ENCODE results near the gene CYS1.

CYS1 gene

GRCh38 chr2:10120877-10121574 lies 40.8 kb upstream of the CYS1 start:
- Histone ChIP-seq H3K27me3 (ENCODE audit: insufficient read depth, low read depth) (no peaks in the 10 kb centered on the region), H3K4me3 (IDR thresholded peaks at IDR 0.05; ENCODE audit: insufficient read depth, low read depth, low read length) (peak overlapping the region; percentile 80), H2AFZ (ENCODE audit: low read depth) (no peak overlapping the region), H3K27ac (peak overlapping the region; percentile 95), H3K9ac (peak overlapping the region; percentile 97), H3K4me2 (peak overlapping the region; percentile 55), H4K20me1 (ENCODE audit: insufficient read depth) (peaks cover 4% of the 10 kb centered on the region), H3K79me2 (ENCODE audit: insufficient read depth, low read depth) (peaks cover 53% of the 10 kb centered on the region), H3K4me1 (ENCODE audit: low read depth, poor library complexity, severe bottlenecking) (peaks cover 30% of the 10 kb centered on the region), H3K36me3 (ENCODE audit: insufficient read depth) (peaks cover 10% of the 10 kb centered on the region; the same call in 1 of the 2 replicates)
- TF ChIP-seq CTCF (conservative IDR thresholded peaks at IDR 0.05; ENCODE audit: low read depth, low read length), result no peak

DNA sequence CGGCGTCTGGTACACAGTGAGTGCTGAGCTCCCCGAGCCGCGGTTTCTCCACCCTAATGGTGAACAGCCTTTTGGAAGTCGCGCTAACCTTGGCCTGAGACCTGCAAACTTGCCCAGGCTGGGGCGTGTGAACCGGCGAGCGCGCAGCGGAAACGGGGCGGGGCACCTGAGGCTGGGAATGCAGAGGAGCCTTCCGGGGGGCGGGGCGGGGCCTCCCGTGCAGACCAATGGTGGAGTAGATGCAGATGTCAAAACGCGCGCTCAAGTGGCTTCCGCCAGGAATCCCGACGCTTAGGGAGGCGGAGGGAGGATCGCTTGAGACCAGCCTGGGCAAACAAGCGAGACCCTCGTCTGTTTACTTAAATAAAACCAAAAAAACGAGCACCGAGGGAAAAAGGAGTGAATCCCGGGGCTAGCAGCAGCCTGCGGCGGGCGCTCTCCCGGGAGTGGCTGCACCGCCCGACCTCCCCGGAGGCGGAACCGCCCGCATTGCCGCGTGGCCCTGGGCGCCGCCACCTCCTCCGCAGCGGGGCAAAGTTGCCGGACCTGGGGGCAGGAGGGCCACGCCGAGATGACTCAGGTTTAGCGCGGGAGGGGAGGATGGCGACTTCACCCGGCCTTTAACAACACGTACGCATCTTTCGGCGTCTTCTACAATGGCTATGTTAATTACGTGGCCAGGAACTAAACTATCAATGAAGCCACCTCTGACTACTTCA lies 40.1 kb upstream of the CYS1 start:
- Histone ChIP-seq H4K20me1 (ENCODE audit: insufficient read depth) (peaks cover 4% of the 10 kb centered on the region), H2AFZ (ENCODE audit: low read depth) (peak overlapping the region; percentile 42; the same call in 1 of the 2 replicates), H3K27ac (peak overlapping the region; percentile 95), H3K4me3 (IDR thresholded peaks at IDR 0.05; ENCODE audit: insufficient read depth, low read depth, low read length) (peak overlapping the region; percentile 18), H3K9ac (peak overlapping the region; percentile 97), H3K27me3 (ENCODE audit: insufficient read depth, low read depth) (no peaks in the 10 kb centered on the region), H3K4me2 (peak overlapping the region; percentile 55), H3K4me1 (ENCODE audit: low read depth, poor library complexity, severe bottlenecking) (peaks cover 23% of the 10 kb centered on the region), H3K79me2 (ENCODE audit: insufficient read depth, low read depth) (peaks cover 46% of the 10 kb centered on the region), H3K36me3 (ENCODE audit: insufficient read depth) (peaks cover 6% of the 10 kb centered on the region; the same call in 1 of the 2 replicates)
- TF ChIP-seq CTCF (conservative IDR thresholded peaks at IDR 0.05; ENCODE audit: low read depth, low read length), result no peak

DNA sequence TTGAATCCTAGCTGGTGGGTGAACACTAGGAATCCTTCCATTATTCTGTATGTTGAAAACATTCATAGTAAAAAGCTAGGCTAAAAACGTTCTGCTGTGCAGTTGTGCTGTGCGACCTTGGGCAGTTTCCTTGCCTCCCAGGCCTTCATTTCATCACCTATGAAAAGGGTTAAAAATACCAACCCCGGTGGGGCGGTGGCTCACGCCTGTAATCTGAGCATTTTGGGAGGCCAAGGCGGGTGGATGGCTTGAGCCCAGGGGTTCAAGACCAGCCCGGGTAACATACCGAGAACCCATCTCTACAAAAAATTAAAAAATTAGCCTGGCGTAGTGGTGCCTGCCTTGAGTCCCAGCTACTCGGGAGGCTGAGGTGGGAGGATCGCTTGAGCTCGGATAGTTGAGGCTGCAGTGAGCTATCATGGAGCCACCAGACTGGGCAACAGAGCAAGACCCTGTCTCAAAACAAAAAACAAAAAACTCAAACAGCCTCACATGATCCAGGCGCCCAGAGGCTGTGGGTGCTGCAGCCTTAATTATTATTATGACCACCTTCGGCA lies 39.5 kb upstream of the CYS1 start:
- no peak for TF ChIP-seq CTCF (conservative IDR thresholded peaks at IDR 0.05; ENCODE audit: low read depth, low read length)
- Histone ChIP-seq H3K27me3 (ENCODE audit: insufficient read depth, low read depth) (no peaks in the 10 kb centered on the region), H3K27ac (peak overlapping the region; percentile 95), H3K79me2 (ENCODE audit: insufficient read depth, low read depth) (peaks cover 39% of the 10 kb centered on the region), H3K9ac (peak overlapping the region; percentile 97; the same call in 1 of the 2 replicates), H2AFZ (ENCODE audit: low read depth) (peak overlapping the region; percentile 42; the same call in 1 of the 2 replicates), H4K20me1 (ENCODE audit: insufficient read depth) (peaks cover 4% of the 10 kb centered on the region), H3K4me2 (peak overlapping the region; percentile 52), H3K4me1 (ENCODE audit: low read depth, poor library complexity, severe bottlenecking) (peaks cover 17% of the 10 kb centered on the region), H3K36me3 (ENCODE audit: insufficient read depth) (no peaks in the 10 kb centered on the region; the same call in 1 of the 2 replicates), H3K4me3 (IDR thresholded peaks at IDR 0.05; ENCODE audit: insufficient read depth, low read depth, low read length) (no peak overlapping the region)

DNA sequence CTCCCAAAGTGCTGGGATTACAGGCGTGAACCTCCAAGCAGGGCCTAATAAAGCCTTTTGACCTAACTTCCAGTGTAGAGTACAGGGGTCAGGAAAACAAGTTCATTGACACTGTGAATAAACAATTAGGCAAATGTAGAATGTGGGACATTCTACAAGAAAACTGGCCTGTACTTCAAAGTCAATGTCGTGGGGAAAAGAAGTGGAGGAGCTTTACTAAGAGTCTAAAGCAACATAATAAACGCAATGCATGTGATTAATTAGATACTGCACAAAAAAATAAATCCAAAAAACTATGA lies 38.8 kb upstream of the CYS1 start:
- H3K27ac ChIP-seq, result no peak overlapping the region
- no peak overlapping the region for H3K4me3 ChIP-seq (IDR thresholded peaks at IDR 0.05; ENCODE audit: insufficient read depth, low read depth, low read length)
- H3K4me2 ChIP-seq, result no peak overlapping the region
- H2AFZ ChIP-seq (ENCODE audit: low read depth), result no peak overlapping the region
- H3K36me3 ChIP-seq (ENCODE audit: insufficient read depth), result no peaks in the 10 kb centered on the region
- no peaks in the 10 kb centered on the region for H3K27me3 ChIP-seq (ENCODE audit: insufficient read depth, low read depth)
- TF ChIP-seq CTCF (conservative IDR thresholded peaks at IDR 0.05; ENCODE audit: low read depth, low read length), result no peak
- no peaks in the 10 kb centered on the region for H4K20me1 ChIP-seq (ENCODE audit: insufficient read depth)
- peaks cover 15% of the 10 kb centered on the region for H3K4me1 ChIP-seq (ENCODE audit: low read depth, poor library complexity, severe bottlenecking)
- H3K79me2 ChIP-seq (ENCODE audit: insufficient read depth, low read depth), result peaks cover 32% of the 10 kb centered on the region
- H3K9ac ChIP-seq, result no peak overlapping the region

Measured in KMS-11 (cell line).